ENCODE data around the gene AMER3.

- TF ChIP-seq CTCF (IDR thresholded peaks at IDR 0.05) = no peak
- no peak for TF ChIP-seq POLR2A (IDR thresholded peaks at IDR 0.05)
Observed at GRCh38 chr2:130735200-130735599, 20.1 kb upstream of the AMER3 start.

All from lower leg skin (tissue), 3 donors.